Measurements from ENCODE around the gene CLIC6.
"Not testable (repeated sequence)": the region's sequence is repeated elsewhere in the genome, so short reads cannot be mapped to it uniquely, and the experiment has no call there.

Gene CLIC6

GRCh38 chr21:34651642-34652041, 17.2 kb upstream of the CLIC6 start:
- no peak for DNase-seq (ENCODE audit: low read depth in 2 of 2)

DNA sequence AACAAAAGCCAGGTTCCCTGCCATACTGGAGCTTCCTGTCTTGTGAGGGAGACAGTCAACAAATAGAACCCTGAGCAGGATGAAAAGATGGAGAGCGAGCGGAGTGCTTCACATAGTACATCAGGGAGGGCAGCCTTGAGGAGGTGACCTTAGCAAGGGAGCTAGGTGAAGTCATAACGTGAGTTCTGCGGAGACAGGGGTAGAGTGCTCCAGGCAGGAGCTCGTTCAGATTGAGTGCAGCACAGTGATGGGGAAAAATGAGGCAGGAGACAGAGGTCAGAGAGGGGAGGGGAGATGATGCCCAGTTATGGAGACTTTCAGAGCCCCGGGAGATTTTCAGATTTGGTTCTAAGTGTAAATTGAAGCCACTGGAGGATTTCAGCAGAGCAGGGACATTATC, 15.3 kb upstream of the CLIC6 start:
- no peak for DNase-seq (ENCODE audit: low read depth in 2 of 2)

GRCh38 chr21:34661848-34662247, 6.9 kb upstream of the CLIC6 start:
- no peak for DNase-seq (ENCODE audit: low read depth in 2 of 2)

GRCh38 chr21:34667761-34668160, 1.0 kb upstream of the CLIC6 start:
- DNase-seq (ENCODE audit: low read depth in 2 of 2): no peak

- DNase-seq (ENCODE audit: low read depth in 2 of 2): no peak
These were observed 520 bp downstream of the CLIC6 start for GRCh38 chr21:34669149-34669879.

- not testable (repeated sequence) for DNase-seq (ENCODE audit: low read depth in 2 of 2)
These were observed 1.1 kb downstream of the CLIC6 start for GRCh38 chr21:34669880-34670219.

- no peak for DNase-seq (ENCODE audit: low read depth in 2 of 2)
These were observed 1.6 kb downstream of the CLIC6 start for GRCh38 chr21:34670220-34670961.

DNA sequence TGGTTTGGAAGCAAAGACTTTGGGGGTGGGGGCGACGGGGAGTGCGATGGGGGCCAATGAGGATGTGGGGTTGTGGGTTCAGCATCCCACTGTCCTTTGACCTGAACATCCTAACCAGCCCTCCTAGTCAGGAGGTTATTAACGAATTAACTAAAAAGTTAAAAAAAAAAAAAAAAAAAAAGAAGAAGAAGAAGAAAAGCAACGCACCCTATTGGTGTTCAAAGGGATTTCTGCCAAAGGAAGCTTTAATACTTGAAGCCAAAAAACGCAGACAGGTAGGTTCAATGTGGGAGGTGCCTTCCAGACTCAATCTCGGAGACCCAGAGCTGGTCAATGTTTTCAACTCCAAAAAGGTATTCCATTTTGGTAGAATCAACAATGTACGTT, 2.2 kb downstream of the CLIC6 start:
- no peak for DNase-seq (ENCODE audit: low read depth in 2 of 2)

GRCh38 chr21:34671462-34671861, 2.7 kb downstream of the CLIC6 start:
- DNase-seq (ENCODE audit: low read depth in 2 of 2): no peak

DNA sequence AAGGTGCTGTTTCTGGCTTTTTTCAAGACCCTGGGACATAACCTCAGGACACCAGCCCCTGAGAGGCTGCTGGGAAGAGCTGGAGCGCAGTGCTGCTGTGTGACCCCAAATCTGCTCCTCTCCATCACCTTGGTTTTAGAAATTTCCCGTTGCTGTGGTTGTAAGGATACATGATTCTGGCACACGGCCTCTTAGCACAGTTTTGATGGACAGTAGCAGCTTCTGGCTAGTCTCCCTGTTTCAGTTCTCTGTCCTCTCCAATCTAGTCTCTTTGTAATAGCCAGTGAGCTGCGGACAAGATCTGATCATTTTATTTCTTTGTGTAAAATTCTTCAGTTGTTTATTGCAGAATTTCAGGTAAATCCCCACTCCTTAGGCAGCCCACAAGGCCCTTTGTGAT, 3.1 kb downstream of the CLIC6 start:
- no peak for DNase-seq (ENCODE audit: low read depth in 2 of 2)

DNA sequence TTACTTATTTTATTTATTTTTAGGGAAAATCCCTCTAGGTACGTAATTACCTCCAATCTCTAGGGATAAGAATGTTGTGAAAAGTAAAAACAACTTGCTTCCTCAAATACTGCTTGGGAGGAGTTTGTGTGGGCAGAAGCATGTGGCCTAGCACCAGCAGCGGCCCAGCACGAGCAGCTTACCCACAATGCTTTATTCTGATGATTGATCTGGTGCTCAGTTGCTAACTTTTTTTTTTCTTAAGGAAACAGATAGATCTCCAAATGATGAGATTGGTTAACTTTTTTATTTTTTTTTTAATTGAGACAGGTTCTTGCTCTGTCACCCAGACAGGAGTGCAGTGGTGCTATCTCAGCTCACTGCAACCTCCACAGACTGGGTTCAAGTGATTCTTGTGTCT, 4.2 kb downstream of the CLIC6 start:
- DNase-seq (ENCODE audit: low read depth in 2 of 2): no peak

DNA sequence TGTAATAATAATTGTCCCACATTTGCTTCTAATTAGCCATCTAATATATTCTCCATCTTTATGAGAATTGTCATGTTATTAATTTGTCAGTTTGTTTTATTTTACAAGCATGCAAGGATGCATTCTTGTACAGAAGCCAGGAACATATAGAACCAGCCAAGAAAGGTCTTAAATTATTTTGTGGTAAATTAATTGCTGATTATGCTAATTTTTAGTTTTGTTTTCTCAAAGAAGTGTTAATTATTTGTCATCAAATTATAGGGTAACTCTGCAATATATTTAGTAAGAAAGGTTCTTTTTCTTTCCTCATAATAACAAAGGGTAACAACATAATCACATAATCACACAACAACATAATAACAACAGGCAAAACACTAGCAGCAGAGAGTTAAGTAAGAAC, 5.7 kb downstream of the CLIC6 start:
- DNase-seq (ENCODE audit: low read depth in 2 of 2): no peak

- no peak for DNase-seq (ENCODE audit: low read depth in 2 of 2)
These were observed 7.1 kb downstream of the CLIC6 start for GRCh38 chr21:34675871-34676270.

GRCh38 chr21:34679051-34679450, 10.3 kb downstream of the CLIC6 start:
- DNase-seq (ENCODE audit: low read depth in 2 of 2): no peak

DNA sequence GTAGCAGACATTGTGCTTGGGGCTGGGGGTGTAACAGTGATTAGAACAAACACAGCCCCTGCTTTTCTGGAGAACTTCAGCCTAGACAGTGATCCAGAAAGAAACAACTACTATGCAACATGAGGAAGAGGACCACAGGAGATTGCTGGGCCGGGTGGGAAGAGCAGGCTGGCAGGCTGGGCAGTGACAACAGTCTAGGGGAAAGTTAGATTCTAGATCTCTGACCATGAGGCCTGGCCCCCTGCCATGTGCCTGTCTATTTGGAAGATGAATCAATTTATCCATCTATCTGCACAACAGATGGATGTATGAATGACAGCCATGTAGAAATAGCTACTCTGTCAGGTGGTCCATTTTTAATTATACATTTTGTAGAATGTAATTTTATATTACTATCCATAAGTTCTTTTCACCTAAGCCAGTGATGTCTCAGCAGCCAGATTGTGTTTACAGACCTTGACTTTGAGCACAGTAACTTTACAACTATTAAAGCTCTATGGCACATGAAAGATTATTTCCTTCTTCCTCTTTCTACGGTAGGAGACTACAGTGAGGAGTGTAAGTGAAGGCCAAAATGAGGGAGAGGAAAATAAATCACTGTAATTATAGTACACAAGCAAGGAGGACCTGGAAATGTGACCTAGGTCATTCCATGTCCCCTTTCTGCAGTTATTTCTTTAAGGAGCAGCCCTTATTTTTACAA, 15.5 kb downstream of the CLIC6 start:
- DNase-seq (ENCODE audit: low read depth in 2 of 2): no peak

DNA sequence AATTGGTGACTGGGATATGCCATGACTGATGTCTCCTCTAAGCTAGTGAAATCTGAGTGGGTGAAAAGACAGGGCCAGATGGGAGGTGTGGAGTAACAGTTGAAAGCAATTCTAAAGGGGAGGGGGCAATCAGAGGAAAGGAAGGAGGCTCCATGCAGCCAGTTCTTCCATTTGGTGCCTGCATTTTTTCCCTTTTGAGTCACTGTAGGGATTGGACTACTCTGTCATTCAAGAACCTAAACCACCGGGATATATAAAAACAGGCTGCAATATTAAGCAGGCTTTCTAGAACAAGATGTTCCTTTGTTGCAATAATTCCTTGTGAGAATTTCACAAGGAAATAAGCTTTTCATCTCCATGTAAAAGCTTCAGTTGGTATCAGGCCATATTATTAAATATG, 18.3 kb downstream of the CLIC6 start:
- no peak for DNase-seq (ENCODE audit: low read depth in 2 of 2)

- DNase-seq (ENCODE audit: low read depth in 2 of 2): no peak
These were observed 19.0 kb downstream of the CLIC6 start for GRCh38 chr21:34687745-34688144.

DNA sequence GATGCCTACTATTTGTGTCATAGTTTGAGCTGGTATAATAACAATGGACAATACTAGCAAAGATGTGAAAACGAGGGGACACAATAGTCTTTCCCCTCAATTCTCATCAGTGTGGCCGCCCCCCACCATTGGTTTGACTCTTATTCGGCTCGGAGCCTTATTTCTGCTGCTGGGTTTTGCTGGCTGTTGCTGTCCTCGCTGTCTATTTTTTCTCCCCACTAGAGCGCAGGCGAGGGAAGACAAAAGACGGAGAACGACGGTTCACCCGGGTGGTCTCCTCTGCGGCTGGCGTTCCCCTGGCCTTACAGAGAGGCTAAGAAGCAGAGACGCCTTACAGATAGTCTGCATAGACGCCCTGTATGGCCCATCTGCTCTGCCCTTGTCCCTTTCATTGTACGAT, 19.4 kb downstream of the CLIC6 start:
- DNase-seq (ENCODE audit: low read depth in 2 of 2): no peak

DNA sequence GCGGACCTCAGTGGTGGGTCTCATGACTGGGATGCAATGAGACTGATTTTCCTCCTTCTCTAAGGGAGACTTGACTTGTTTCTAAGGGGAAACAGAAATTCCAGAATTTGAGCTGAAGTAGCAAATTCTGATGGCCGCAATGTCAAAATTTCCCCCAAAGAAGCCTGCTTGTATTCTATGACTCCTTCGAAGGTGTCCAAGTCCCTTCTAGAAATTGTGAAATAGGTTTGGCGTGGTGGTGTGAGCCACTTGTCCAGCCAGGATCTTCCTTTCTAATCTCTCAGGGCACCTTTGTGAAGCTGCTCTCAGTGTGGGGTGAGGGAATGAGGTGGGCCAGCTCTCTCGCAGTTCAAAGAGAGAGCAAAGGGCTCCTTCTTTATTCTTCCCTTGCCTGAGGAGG, 19.9 kb downstream of the CLIC6 start:
- no peak for DNase-seq (ENCODE audit: low read depth in 2 of 2)

DNA sequence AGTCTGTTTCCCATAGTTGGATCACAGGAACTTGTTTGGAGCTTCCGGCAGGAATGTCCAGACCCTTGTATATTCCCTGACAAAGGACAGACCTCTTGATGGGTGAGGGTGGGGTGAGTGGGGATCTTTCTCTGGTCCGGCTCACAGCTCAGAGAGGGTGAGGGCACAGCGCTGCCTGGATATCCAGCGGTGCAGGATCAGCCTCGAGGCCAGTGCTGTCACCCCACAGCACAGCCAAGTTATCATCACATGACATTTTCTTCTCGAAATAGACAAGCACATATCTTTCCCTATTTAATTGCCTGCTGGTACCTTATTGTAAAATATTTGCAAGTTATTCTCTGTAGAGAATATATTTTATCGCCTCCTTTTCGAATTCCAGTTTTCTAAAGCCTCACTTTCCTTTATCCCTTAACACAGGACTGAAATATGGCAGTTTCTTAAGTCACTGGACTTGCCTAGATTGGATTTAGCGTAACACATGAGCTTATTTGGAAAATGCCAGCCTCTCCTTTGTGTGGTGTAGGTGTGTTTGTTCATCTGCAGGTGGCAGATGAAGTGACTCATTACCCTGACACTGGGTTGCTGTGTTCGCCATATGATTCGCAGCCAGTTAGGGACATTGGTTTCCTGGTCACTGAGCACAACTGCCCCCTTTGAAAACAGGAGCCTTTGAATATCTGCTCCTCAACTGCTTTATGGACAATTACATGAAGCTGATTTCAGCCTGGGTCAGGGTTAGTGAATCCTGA, 21.4 kb downstream of the CLIC6 start:
- no peak for DNase-seq (ENCODE audit: low read depth in 2 of 2)

GRCh38 chr21:34690793-34691175, 22.0 kb downstream of the CLIC6 start:
- DNase-seq (ENCODE audit: low read depth in 2 of 2): no peak

- DNase-seq (ENCODE audit: low read depth in 2 of 2): no peak
These were observed 22.7 kb downstream of the CLIC6 start for GRCh38 chr21:34691390-34692032.
